T47D (cell line): ENCODE data around the gene NDC80.
"Not testable (repeated sequence)": the region's sequence is repeated elsewhere in the genome, so short reads cannot be mapped to it uniquely, and the experiment has no call there.

Experiments
- DNase-seq, 2 experiments: peaks; one replicate each; pipeline versions ENCODE4 v3.0.0 to v3.0.0-alpha.2; 2011 to 2012; ENCODE audit warnings: low read depth in 1 of 2, low spot score in 1 of 2
- JUND ChIP-seq: IDR thresholded peaks from 2 replicates; pipeline ENCODE4 v1.6.1; 2012; ENCODE audit warnings: low read depth
- in situ Hi-C: cut with HindIII; loops from 2 replicates; pipeline ENCODE4 v1.10.0; 2016; ENCODE audit warnings: low sequenced_read_pairs, low pct_unique_long_range_greater_than_20kb

The NDC80 gene

DNA sequence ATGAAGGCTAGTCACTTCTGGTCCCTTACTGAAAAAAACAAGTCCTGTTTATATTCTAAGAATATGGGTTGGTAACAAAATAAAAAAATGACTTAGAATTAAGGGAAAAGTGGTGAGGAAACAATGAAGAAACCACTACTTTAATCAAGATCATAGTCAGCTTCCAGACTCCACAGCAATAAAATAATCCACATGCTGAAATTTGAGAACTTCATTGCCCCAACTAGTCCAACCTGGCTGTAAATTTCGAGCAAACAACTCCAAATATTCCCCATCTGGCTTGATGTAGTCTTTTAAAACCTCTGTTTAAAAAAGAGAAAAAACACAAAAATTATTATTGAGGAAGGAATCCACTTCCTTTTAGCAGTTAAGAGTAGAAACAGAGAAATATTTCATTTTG lies 32.5 kb upstream of the NDC80 start:
- TF ChIP-seq JUND, result no peak
- in situ Hi-C loops, result no loop called here
- no peak for DNase-seq

DNA sequence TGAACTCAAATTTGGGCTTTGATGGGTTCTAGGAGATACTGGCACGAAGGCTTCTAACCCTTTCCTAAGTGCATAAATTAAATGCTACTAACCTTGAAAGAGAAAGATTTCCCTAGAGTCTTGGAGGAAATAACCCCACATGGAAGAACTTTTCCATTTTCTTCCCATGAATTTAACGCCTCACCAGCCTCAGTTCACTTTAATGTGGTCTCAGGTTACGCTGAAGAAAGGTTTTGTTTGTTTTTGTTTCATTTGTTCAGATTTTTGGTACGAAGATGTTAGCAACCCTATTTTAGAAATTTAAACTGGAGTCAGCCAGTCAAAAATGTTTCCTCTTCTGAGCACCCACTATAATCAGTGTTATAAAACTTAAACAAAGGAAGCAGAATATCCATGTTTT lies 30.8 kb upstream of the NDC80 start:
- DNase-seq, result no peak
- TF ChIP-seq JUND, result no peak
- in situ Hi-C loops, result no loop called here

DNA sequence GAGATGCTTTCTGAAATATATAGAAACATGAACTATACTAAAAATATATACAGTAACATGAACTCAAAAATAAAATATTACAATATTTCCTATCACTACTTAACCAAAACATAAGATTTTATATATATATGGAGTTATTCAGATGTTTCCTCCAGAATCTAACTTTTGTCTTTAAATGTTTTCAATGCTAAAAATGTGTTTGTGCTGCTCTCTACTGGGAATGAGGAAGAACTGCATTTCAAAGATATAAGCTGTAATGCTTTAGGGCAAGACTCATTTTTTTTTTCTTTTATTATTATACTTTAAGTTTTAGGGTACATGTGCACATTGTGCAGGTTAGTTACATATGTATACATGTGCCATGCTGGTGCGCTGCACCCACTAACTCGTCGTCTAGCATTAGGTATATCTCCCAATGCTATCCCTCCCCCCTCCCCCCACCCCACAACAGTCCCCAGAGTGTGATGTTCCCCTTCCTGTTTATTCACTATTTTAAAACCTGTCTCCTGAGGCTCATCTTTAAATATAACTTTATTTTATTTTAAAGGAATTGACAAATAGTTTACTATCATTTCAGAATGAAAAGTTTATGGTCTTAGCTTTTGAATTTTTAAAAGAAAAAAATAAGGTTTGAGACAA lies 29.3 kb upstream of the NDC80 start:
- in situ Hi-C loops, result not testable (repeated sequence)
- DNase-seq, result peak in 1 of 2 experiments; percentile 41

DNA sequence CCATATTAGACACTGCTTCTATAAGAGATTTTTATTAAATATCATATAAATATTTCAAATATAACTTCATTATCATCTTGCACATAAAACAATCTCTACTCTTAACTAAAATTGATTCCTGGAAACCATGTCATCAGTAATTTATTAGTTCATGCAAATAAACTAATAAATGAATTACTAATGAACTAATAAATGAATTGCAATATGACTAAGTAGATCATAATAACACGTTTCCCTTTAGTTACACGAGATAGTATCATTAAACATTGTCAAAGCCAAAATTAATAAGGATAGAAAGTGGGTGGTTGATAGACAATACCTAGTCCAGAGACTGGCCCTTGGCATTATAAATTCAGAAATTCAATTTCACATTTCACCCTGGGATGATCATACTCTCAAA lies 26.2 kb upstream of the NDC80 start:
- in situ Hi-C loops, result no loop called here
- no peak for DNase-seq
- TF ChIP-seq JUND, result no peak

DNA sequence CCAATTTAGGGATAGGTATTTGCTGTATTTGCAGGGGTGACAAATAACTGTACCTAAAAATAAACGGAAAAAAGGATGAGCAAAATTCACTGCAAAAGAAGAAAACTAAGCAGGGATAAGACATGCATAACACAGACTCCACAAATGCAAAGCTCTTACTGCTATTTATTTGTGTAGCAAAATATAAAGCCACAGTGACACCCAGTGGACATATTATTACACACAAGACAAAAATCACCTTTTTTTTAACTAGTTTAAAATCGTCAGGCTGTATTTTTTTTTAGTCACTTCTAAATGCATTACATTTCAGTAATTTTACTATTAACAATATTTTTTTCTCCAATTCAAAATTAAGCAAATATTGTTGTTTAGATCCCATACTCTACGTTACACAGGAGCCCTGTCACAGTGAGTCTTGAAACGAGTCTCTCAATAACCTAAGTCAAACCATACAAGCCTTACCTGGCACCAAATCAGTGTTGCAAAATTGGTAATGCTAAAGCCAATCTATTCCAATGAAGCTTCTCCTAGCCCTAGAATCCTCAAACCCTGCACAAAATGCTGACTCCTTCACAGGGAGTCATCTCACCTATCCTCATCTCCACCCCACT lies 23.8 kb upstream of the NDC80 start:
- in situ Hi-C loops, result no loop called here
- DNase-seq, result peak in 1 of 2 experiments; percentile 51
- TF ChIP-seq JUND, result no peak

DNA sequence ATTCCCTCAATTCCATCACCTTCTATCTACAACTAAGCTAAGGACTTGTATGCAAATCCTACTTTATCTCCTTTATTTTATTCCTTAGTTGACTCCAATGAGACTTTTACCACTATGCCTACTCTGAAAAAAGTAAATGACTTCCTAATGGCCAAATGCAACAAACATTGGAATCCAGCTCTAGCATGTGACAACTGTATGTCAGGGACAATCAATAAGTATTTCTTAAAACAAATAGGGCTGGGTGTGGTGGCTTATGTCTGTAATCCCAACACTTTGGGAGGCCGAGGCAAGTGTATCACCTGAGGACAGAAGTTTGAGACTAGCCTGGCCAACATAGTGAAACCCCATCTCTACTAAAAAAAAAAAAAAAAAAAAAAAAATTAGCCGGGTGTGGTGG lies 21.9 kb upstream of the NDC80 start:
- DNase-seq, result no peak
- TF ChIP-seq JUND, result no peak
- in situ Hi-C loops, result no loop called here

DNA sequence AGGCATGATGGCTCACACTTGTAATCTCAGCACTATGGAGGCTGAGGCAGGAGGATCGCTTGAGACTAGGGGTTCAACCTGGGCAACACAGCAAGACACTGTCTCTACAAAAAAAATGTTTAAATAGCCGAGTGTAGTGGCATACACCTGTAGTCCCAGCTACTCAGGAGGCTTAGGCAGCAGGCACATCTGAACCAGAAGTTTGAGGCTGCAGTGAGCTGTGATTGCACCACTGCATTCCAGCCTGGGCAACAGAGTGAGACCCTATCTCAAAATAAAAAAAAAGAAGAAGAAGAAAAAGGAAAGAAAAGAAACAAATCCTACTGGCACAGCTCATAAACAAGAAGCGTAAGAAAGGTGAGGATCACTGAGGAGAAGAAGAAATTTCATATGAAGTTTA lies 19.9 kb upstream of the NDC80 start:
- in situ Hi-C loops, result no loop called here
- no peak for DNase-seq
- TF ChIP-seq JUND, result no peak

DNA sequence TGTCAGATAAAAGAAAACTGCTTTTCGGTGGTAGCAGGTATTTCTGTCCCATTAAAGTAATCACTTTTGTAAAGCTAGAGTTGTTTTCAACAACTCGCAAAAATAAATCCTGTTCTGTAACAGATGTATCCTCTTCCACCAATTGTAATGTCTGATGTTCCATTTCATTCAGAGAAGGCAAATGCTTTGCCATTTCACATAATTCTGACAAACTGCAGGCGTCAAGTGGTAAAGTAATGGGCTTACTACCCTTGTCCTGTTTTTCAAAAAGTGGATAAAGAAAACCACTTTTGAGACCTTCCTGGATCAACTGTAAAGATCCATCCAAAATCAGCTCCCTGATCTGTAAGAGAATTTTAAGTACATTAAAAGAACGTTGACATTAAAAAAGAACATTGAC lies 16.7 kb upstream of the NDC80 start:
- no peak for TF ChIP-seq JUND
- no peak for DNase-seq
- in situ Hi-C loops, result no loop called here

DNA sequence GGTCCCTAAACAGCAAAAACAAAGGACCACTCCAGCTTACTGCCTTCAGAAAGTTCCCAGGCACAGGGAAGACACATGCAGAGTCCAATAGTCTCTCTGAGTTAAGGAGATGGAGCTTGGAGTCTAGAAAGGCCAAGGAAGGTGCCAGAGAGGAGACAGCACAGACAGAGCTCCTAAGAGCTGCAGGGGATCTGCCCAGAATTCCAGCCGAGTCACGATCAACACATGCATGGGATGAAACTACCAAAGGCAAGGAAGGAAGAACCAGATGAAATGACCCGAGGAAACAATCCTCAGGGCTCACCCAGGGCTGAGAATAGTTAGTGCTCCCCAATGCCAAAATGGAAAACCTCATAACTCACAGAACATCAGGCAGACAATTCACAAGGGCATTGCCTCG lies 15.5 kb upstream of the NDC80 start:
- TF ChIP-seq JUND, result no peak
- DNase-seq, result no peak
- in situ Hi-C loops, result no loop called here

DNA sequence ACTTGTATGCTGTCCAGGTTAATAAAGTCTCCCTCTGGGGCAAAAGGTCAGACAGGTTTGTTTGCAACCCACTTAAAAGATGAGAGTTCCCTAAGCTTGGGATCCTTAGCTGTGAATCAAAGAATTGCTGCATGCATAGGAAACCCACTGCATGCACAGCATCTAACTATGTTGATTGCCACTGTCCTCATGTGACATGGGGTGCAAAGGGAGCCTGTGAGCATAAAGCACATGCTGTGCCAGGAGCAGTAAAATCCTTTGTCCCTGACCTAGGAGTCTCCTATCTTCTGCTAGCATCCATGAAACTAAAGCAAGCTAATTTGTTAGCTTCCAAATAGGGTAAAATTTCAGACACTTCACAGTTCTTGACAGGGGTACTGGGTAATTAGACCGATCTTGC lies 13.8 kb upstream of the NDC80 start:
- in situ Hi-C loops, result no loop called here
- TF ChIP-seq JUND, result no peak
- no peak for DNase-seq

DNA sequence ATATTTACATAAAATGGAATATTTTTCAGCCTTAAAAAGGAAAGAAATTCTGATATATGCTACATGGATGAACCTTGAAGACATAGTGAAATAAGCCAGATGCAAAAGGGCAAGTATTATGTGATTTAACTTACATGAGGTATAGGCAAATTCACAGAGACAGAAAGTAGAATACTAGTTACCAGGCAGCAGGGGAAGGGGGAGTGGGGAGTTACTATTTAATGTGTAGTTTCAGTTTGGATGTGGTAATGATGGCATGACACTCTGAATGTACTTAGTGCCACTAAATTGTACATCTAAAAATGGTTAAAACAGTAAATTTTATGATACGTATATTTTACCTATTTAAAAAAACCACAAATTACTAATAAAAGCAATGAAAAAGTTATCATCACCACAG lies 12.1 kb upstream of the NDC80 start:
- no peak for TF ChIP-seq JUND
- in situ Hi-C loops, result no loop called here
- DNase-seq, result no peak

DNA sequence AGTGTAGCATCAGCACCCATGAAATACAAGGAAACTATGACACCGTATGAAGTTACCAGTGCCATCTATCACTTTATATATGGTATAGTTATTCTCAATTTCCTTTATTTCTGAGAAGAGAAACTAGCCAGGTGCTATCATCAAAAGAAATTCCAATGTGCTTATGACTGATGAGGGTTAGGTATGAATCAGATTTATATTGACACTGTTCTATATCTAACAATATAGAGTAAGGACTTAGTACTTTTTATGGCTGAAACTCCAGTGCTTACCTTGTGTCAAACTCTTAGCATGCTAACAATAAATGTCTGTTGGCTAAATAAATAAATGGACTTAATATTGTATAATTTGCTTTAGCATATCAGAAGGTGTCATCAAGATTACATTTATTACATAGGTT lies 7.0 kb upstream of the NDC80 start:
- TF ChIP-seq JUND, result no peak
- in situ Hi-C loops, result no loop called here
- no peak for DNase-seq

DNA sequence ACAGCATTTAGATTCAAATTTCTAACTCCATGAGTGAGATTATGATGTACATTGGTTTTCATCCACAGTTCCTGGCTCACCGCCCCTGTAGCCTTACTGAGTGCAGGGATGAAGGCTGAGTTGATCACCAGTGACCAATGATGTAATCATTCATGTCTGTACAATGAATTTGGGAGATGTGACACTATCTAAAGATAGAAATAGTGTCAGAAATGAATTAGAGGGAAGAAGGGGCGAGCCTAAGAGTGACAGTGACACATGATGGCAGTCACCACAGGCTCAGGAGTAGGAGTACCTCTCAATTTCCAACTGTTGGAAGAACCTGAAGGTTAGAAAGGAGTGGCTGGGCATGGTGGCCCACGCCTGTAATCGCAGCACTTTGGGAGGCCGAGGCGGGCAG lies 3.2 kb upstream of the NDC80 start:
- no peak for TF ChIP-seq JUND
- DNase-seq, result no peak
- in situ Hi-C loops, result no loop called here

DNA sequence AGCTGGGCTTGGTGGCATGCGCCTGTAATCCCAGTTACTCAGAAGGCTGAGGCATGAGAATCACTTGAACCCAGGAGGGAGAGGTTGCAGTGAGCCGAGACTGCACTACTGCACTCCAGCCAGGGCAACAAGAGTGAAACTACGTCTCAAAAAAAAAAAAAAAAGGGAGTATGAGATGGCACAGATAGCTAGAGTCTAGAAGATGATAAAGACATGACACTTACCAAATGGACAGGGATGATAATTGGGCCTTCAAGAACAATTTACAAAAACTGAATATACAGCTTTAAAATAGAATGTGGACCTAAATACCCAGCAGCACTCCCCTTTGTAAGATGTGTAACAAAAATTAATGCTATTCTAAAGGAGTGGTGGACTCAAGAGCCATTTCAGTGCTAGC lies 2.8 kb upstream of the NDC80 start:
- TF ChIP-seq JUND, result no peak
- no peak for DNase-seq
- in situ Hi-C loops, result no loop called here
